22Rv1 (cell line): ENCODE measurements around the gene BRK1.

Experiments used
- ZFX ChIP-seq: fragments of 450-650 bp; IDR thresholded peaks from 2 replicates; pipeline ENCODE4 v1.6.1; 2017; ENCODE audit warnings: antibody characterized with exemption, borderline replicate concordance
- TF ChIP-seq, protein P1 (sequence below): fragments of 450-650 bp; IDR thresholded peaks from 2 replicates; pipeline ENCODE4 v1.5.1; 2017; ENCODE audit warnings: mild to moderate bottlenecking

DNA sequence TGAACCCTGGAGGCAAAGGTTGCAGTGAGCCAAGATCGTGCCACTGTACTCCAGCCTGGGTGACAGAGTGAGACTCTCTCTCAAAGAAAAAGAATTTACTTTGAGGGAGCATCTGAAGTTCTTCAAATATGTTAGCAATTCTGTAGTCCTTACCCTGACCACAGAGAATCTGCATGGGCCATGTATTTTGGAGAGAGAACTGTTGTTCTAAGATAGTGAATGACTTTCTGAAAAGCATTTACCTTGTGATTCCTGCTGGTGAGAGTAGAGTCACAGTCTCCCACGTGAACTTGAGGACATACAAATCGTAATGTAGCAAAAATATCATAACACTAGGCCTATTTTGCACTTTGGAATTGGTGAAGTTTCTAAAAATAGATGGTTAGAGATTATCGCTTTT lies 3.9 kb downstream of the BRK1 start:
- TF ChIP-seq, protein P1, sequence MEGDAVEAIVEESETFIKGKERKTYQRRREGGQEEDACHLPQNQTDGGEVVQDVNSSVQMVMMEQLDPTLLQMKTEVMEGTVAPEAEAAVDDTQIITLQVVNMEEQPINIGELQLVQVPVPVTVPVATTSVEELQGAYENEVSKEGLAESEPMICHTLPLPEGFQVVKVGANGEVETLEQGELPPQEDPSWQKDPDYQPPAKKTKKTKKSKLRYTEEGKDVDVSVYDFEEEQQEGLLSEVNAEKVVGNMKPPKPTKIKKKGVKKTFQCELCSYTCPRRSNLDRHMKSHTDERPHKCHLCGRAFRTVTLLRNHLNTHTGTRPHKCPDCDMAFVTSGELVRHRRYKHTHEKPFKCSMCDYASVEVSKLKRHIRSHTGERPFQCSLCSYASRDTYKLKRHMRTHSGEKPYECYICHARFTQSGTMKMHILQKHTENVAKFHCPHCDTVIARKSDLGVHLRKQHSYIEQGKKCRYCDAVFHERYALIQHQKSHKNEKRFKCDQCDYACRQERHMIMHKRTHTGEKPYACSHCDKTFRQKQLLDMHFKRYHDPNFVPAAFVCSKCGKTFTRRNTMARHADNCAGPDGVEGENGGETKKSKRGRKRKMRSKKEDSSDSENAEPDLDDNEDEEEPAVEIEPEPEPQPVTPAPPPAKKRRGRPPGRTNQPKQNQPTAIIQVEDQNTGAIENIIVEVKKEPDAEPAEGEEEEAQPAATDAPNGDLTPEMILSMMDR = no peak
- no peak for TF ChIP-seq ZFX
